Body of pancreas (tissue), 4 donors: ENCODE data around the gene GPR146. TPM values are rescaled to one million over a fixed set of nuclear protein-coding genes. Genes with fewer than 3 reads are reported as not detected.

Experiments used
- ATAC-seq: fragments of 150-250 bp; one replicate; pipeline ENCODE4 v1.9.1; 2016
- DNase-seq, 4 donors: peaks; one replicate each; pipeline ENCODE4 v3.0.0-alpha.2; 2019
- H3K27ac ChIP-seq, 4 donors: fragments of 200-600 bp; sonication (generic); 1 replicate in 3 of 4; 2 replicates in 1 of 4; pipeline versions ENCODE4 v1.5.1 to v1.6.1; 2016 to 2019; ENCODE audit warnings: mild to moderate bottlenecking in 1 of 4, mixed read lengths in 1 of 4, moderate library complexity in 1 of 4
- H3K27me3 ChIP-seq, 2 donors: fragments of 200-600 bp; sonication (generic); one replicate each; pipeline ENCODE4 v1.6.0; 2016; ENCODE audit warnings: mild to moderate bottlenecking in 1 of 2
- H3K36me3 ChIP-seq, 2 donors: fragments of 200-600 bp; sonication (generic); replicated peaks in 1 of 2; 2 replicates each; pipeline ENCODE4 v1.5.1; 2016; ENCODE audit warnings: low read depth in 2 of 2; ENCODE audit not compliant: insufficient read depth in 1 of 2
- H3K4me1 ChIP-seq: fragments of 200-600 bp; sonication (generic); one replicate; pipeline ENCODE4 v1.6.0; 2016
- H3K4me3 ChIP-seq, 2 donors: fragments of 200-600 bp; sonication (generic); 1 replicate in 1 of 2; 2 replicates in 1 of 2; pipeline ENCODE4 v1.5.1; 2016 to 2019
- H3K9me3 ChIP-seq, 3 donors: fragments of 200-600 bp; sonication (generic); 1 replicate in 2 of 3; 2 replicates in 1 of 3; pipeline ENCODE4 v1.5.1; 2016
- POLR2A ChIP-seq, 3 donors: fragments of 450-650 bp; IDR thresholded peaks; one replicate each; pipeline ENCODE4 v1.6.1; 2016; ENCODE audit warnings: antibody characterized with exemption in 3 of 3, mild to moderate bottlenecking in 2 of 3
- WGBS, 2 donors: methylation state at CpG; one replicate each; pipeline ENCODE4 v1.1.5; 2017; 5-methylcytosine and 5-hydroxymethylcytosine counted together
- intact Hi-C: fragments of 100-400 bp; cut with DNase I; formaldehyde crosslinking; loops from one replicate; pipeline ENCODE4 v1.15.1; 2023
- total RNA-seq, 2 donors: library from RNA; depleted of rRNA; stranded (reverse); fragments of >200 nt; gene quantifications; one replicate each; pipeline ENCODE4 v1.1.0, GENCODE V29; 2016
- TF ChIP-seq, protein P1 (sequence below), 7 experiments: fragments of 450-650 bp in 4 of 7; fragments of 200-600 bp in 3 of 7; sonication (generic) in 3 of 7; IDR thresholded peaks; one replicate each; pipeline ENCODE4 v1.5.1; 2016 to 2019; ENCODE audit warnings: antibody characterized with exemption in 7 of 7

GPR146 gene
- total RNA-seq, 2 donors from 2014 or later: 8.8 to 11.2 TPM

DNA sequence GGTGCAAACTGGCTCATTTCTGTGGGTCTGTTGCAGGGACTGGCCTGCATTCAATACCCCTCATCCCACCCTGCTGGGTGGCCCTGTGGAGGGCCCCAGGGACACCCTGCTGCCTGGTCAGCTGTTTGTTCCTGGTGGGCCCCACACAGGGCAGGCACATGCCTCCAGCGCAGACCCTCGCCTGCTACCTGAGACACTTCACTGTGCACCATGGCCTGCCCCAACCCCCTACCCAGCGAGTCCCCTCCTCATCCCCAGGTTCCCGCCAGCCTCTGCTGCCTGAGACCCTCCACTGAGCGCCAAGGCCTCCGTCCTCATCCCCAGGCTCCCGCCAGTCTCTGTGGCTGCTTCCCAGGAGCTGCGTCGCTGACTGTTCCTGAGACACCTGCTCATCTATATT is 16.8 kb downstream of the GPR146 start:
- Histone ChIP-seq H3K27me3 (no peaks in the 10 kb centered on the region), H3K4me1 (peaks cover 22% of the 10 kb centered on the region), H3K36me3 (peaks cover 0 to 1% of the 10 kb centered on the region in 2 donors), H3K4me3 (no peak overlapping the region), H3K9me3 (no peaks in the 10 kb centered on the region), H3K27ac (peak overlapping the region in 1 of 4 donors; percentile 58)
- intact Hi-C loops: no loop called here
- ATAC-seq: no peak
- 92 to 100% methylated on average over 3 to 9 of the region's 9 CpGs for WGBS, 2 donors
- DNase-seq: no peak
- no peak for TF ChIP-seq POLR2A (IDR thresholded peaks at IDR 0.05)
- TF ChIP-seq, protein P1, sequence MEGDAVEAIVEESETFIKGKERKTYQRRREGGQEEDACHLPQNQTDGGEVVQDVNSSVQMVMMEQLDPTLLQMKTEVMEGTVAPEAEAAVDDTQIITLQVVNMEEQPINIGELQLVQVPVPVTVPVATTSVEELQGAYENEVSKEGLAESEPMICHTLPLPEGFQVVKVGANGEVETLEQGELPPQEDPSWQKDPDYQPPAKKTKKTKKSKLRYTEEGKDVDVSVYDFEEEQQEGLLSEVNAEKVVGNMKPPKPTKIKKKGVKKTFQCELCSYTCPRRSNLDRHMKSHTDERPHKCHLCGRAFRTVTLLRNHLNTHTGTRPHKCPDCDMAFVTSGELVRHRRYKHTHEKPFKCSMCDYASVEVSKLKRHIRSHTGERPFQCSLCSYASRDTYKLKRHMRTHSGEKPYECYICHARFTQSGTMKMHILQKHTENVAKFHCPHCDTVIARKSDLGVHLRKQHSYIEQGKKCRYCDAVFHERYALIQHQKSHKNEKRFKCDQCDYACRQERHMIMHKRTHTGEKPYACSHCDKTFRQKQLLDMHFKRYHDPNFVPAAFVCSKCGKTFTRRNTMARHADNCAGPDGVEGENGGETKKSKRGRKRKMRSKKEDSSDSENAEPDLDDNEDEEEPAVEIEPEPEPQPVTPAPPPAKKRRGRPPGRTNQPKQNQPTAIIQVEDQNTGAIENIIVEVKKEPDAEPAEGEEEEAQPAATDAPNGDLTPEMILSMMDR (IDR thresholded peaks at IDR 0.05): no peak

DNA sequence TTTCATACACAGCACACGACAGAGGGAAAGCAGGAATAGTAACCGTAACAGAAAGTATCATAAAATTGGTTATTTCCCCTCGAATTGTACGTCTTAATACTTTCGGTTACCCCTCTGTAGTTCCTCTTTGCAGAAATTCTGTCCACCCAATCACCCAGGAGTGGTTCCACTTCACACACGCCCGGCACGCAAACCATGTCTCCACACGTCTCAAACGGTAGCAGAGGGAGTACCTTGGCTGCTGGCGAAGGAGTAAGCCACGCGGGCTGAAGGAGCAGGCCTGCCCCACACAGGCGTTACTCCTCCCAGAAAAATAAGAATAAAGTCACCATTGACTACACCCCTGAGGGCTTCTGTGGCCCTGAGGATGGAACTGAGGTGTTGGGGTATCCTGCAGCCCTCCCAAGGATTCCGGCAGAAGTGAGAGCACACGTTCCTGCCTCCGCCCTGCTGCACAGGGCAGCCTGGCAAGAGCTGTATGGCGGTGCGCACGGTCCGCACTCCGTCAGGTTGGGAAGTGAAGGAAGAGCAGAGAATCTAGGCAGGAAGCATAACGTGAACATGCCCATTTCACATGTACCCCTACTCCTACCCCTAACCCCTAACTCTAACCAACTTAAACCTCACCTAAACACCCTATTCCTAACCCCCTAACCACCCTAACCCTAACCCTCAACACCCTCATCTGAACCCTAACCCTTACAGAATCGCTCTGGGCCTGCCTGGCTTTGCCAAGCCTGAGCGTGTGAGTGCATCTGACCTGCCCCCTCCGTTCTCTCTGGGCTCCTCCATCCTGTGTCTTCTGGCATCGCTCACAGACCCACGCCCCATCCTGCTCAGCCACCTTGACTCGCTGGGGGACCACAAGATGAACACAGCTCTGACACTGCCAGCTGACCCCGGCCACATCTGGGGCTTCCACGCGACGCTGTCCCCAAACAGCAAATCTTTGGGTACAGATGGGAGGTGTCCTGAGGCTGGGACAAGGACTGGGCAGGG is 18.2 kb downstream of the GPR146 start:
- no peak for ATAC-seq
- intact Hi-C loops: loop anchor here (2.0 kb wide), 1 partner anchor 68 kb away; no protein-coding TSS in a partner anchor
- peaks cover 23% of the 10 kb centered on the region for H3K4me1 ChIP-seq
- H3K27me3 ChIP-seq: no peaks in the 10 kb centered on the region
- no peak overlapping the region for H3K4me3 ChIP-seq
- 84 to 90% methylated on average over 28 to 33 of the region's 33 CpGs for WGBS, 2 donors
- no peaks in the 10 kb centered on the region for H3K9me3 ChIP-seq
- H3K27ac ChIP-seq: no peak overlapping the region
- no peak for DNase-seq
- TF ChIP-seq POLR2A (IDR thresholded peaks at IDR 0.05): no peak
- TF ChIP-seq, protein P1 (IDR thresholded peaks at IDR 0.05): no peak
- H3K36me3 ChIP-seq: peaks cover 0 to 1% of the 10 kb centered on the region in 2 donors

DNA sequence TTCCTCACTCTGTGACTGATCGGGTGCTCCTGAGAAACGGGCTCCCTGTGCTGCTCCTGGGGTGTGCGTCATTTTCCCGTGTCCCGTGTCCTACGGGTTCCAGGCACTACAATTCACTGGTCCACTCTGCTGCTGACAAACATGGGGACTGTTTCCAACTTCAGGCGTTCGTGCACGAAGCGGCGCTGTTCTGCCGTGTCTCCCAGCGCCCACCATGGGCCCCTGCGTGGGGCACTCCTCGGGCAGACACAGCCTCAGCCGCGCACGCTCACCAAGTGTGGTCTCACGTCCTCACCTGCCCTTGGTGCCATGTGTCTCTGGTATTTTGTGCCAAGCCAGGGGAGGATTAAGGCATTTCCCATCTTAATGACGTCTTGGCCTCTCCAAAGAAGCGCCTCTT is 19.0 kb downstream of the GPR146 start:
- WGBS, 2 donors: 95 to 97% methylated on average over 18 to 21 of the region's 21 CpGs
- H3K36me3 ChIP-seq: no peaks in the 10 kb centered on the region
- no peak for DNase-seq
- no peaks in the 10 kb centered on the region for H3K9me3 ChIP-seq
- ATAC-seq: no peak
- H3K4me1 ChIP-seq: peaks cover 23% of the 10 kb centered on the region
- intact Hi-C loops: loop anchor here (2.0 kb wide), 1 partner anchor 69 kb away; no protein-coding TSS in a partner anchor
- H3K27me3 ChIP-seq: no peaks in the 10 kb centered on the region
- H3K4me3 ChIP-seq: no peak overlapping the region
- no peak overlapping the region for H3K27ac ChIP-seq
- TF ChIP-seq, protein P1 (IDR thresholded peaks at IDR 0.05): no peak
- no peak for TF ChIP-seq POLR2A (IDR thresholded peaks at IDR 0.05)

DNA sequence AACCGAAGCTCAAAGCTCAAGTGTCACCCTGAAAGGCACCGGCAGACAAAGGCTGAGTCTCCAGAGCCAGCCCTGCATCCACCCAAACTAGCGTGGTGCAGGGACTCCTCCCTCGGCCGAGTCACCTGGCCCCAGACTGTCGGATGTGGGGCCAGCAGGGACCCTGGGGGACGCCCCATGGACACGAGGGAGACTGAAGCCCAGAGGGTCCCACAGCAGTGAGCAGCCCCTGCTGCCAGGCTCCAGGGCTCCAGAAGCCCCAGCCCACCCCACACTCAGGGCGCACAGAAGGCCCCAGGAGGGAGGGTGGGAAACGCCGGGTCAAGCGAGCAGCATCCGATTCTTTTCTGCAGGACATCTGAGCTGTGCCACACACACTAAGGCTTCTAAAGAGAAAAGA is 20.2 kb downstream of the GPR146 start:
- H3K27ac ChIP-seq: no peak overlapping the region
- ATAC-seq: no peak
- intact Hi-C loops: no loop called here
- DNase-seq: no peak
- peaks cover 23% of the 10 kb centered on the region for H3K4me1 ChIP-seq
- H3K36me3 ChIP-seq: no peaks in the 10 kb centered on the region
- TF ChIP-seq POLR2A (IDR thresholded peaks at IDR 0.05): no peak
- TF ChIP-seq, protein P1 (IDR thresholded peaks at IDR 0.05): no peak
- H3K4me3 ChIP-seq: no peak overlapping the region
- 88 to 94% methylated on average over 5 to 11 of the region's 13 CpGs for WGBS, 2 donors
- H3K27me3 ChIP-seq: no peaks in the 10 kb centered on the region
- H3K9me3 ChIP-seq: no peaks in the 10 kb centered on the region
